ENCODE data around the gene LARGE1. TPM values are rescaled to one million over a fixed set of nuclear protein-coding genes. Genes with fewer than 3 reads are reported as not detected.

LARGE1 gene
- total RNA-seq, 1 experiment from 2014 or later = 1.3 TPM

- no peaks in the 10 kb centered on the region for H3F3A ChIP-seq (ENCODE audit: low read length, unreplicated experiment)
- DNase-seq (peak; percentile 7), ATAC-seq (no peak)
- H3K36me3 ChIP-seq (ENCODE audit: low read depth, low read length) = no peaks in the 10 kb centered on the region
- no peaks in the 10 kb centered on the region for H3K4me1 ChIP-seq (ENCODE audit: insufficient read depth, low read length)
- ChIA-PET CTCF (no interaction called here), POLR2A (ENCODE audit: unreplicated experiment) (no interaction called here)
- no peak overlapping the region for H3K9ac ChIP-seq (ENCODE audit: low read length)
- intact Hi-C loops (cut with micrococcal nuclease) = no loop called here
- H4K20me1 ChIP-seq (ENCODE audit: low read length) = no peaks in the 10 kb centered on the region
- no peaks in the 10 kb centered on the region for H3K9me3 ChIP-seq (ENCODE audit: low read length)
- 0 out of 2 replicates have a peak overlapping the region, but pooled peaks have one; percentile 16 for H3K4me2 ChIP-seq (ENCODE audit: low read length)
- no peaks in the 10 kb centered on the region for H3K79me2 ChIP-seq (ENCODE audit: low read length)
- TF ChIP-seq EZH2 (IDR thresholded peaks at IDR 0.05; ENCODE audit: low read length, unreplicated experiment) (no peak), EZH2phosphoT487 (IDR thresholded peaks at IDR 0.05; ENCODE audit: borderline replicate concordance, low read length) (no peak), CTCF (conservative IDR thresholded peaks at IDR 0.05; ENCODE audit: low read depth, low read length) (no peak)
- no TSS peak for BruUV-seq (replicated peaks)
- H3K9me2 ChIP-seq (replicated peaks; ENCODE audit: low read length) = no peaks in the 10 kb centered on the region
- peak overlapping the region; percentile 66 for H3K27ac ChIP-seq (ENCODE audit: low read length)
- H3K4me3 ChIP-seq (ENCODE audit: low read length) = no peak overlapping the region
- H2AFZ ChIP-seq (ENCODE audit: low read length) = no peak overlapping the region
- no peaks in the 10 kb centered on the region for H3K27me3 ChIP-seq (ENCODE audit: low read length)
Observed at GRCh38 chr22:33851240-33851639, 69.0 kb downstream of the LARGE1 start.

GRCh38 chr22:33850724-33851123 lies 69.6 kb downstream of the LARGE1 start:
- no peaks in the 10 kb centered on the region for H4K20me1 ChIP-seq (ENCODE audit: low read length)
- CTCF ChIA-PET = no interaction called here
- BruUV-seq (replicated peaks) = no TSS peak
- no peaks in the 10 kb centered on the region for H3K36me3 ChIP-seq (ENCODE audit: low read depth, low read length)
- no peak for DNase-seq
- ATAC-seq = no peak
- H3K27ac ChIP-seq (ENCODE audit: low read length) = peak overlapping the region; percentile 66; the same call in 1 of the 2 replicates
- H3K27me3 ChIP-seq (ENCODE audit: low read length) = no peaks in the 10 kb centered on the region
- H3K9me3 ChIP-seq (ENCODE audit: low read length) = no peaks in the 10 kb centered on the region
- H3F3A ChIP-seq (ENCODE audit: low read length, unreplicated experiment) = no peaks in the 10 kb centered on the region
- no peaks in the 10 kb centered on the region for H3K9me2 ChIP-seq (replicated peaks; ENCODE audit: low read length)
- intact Hi-C loops (cut with micrococcal nuclease) = no loop called here
- no peak overlapping the region for H3K9ac ChIP-seq (ENCODE audit: low read length)
- POLR2A ChIA-PET (ENCODE audit: unreplicated experiment) = no interaction called here
- no peak overlapping the region for H3K4me2 ChIP-seq (ENCODE audit: low read length)
- TF ChIP-seq EZH2 (IDR thresholded peaks at IDR 0.05; ENCODE audit: low read length, unreplicated experiment) (no peak), CTCF (conservative IDR thresholded peaks at IDR 0.05; ENCODE audit: low read depth, low read length) (no peak), EZH2phosphoT487 (IDR thresholded peaks at IDR 0.05; ENCODE audit: borderline replicate concordance, low read length) (no peak)
- no peaks in the 10 kb centered on the region for H3K4me1 ChIP-seq (ENCODE audit: insufficient read depth, low read length)
- no peak overlapping the region for H2AFZ ChIP-seq (ENCODE audit: low read length)
- H3K79me2 ChIP-seq (ENCODE audit: low read length) = no peaks in the 10 kb centered on the region
- H3K4me3 ChIP-seq (ENCODE audit: low read length) = no peak overlapping the region

- ChIA-PET POLR2A (ENCODE audit: unreplicated experiment) (no interaction called here), CTCF (no interaction called here)
- Histone ChIP-seq H4K20me1 (ENCODE audit: low read length) (no peaks in the 10 kb centered on the region), H2AFZ (ENCODE audit: low read length) (no peak overlapping the region), H3K36me3 (ENCODE audit: low read depth, low read length) (no peaks in the 10 kb centered on the region), H3K4me1 (ENCODE audit: insufficient read depth, low read length) (no peaks in the 10 kb centered on the region), H3K4me3 (ENCODE audit: low read length) (no peak overlapping the region), H3F3A (ENCODE audit: low read length, unreplicated experiment) (no peaks in the 10 kb centered on the region), H3K79me2 (ENCODE audit: low read length) (no peaks in the 10 kb centered on the region), H3K9me2 (replicated peaks; ENCODE audit: low read length) (no peaks in the 10 kb centered on the region), H3K27ac (ENCODE audit: low read length) (no peak overlapping the region), H3K9ac (ENCODE audit: low read length) (no peak overlapping the region), H3K4me2 (ENCODE audit: low read length) (no peak overlapping the region), H3K9me3 (ENCODE audit: low read length) (no peaks in the 10 kb centered on the region), H3K27me3 (ENCODE audit: low read length) (no peaks in the 10 kb centered on the region)
- intact Hi-C loops (cut with micrococcal nuclease) = no loop called here
- no peak for DNase-seq
- TF ChIP-seq EZH2 (IDR thresholded peaks at IDR 0.05; ENCODE audit: low read length, unreplicated experiment) (no peak), CTCF (conservative IDR thresholded peaks at IDR 0.05; ENCODE audit: low read depth, low read length) (no peak), EZH2phosphoT487 (IDR thresholded peaks at IDR 0.05; ENCODE audit: borderline replicate concordance, low read length) (no peak)
- ATAC-seq = no peak
- no TSS peak for BruUV-seq (replicated peaks)
Observed at GRCh38 chr22:33850193-33850592, 70.1 kb downstream of the LARGE1 start.
